Urothelium cell line (cell line): ENCODE measurements around the gene ZNF277.
"Not testable (repeated sequence)": the region's sequence is repeated elsewhere in the genome, so short reads cannot be mapped to it uniquely, and the experiment has no call there.

Experiments used
- DNase-seq: peaks from one replicate; pipeline ENCODE4 v3.0.0; 2011; ENCODE audit warnings: low spot score, mixed read lengths
- FAIRE-seq: peaks from 2 replicates; lab custom pipeline; 2011; peaks lifted over from hg19 to GRCh38; lab: Jason Lieb, UNC

The ZNF277 gene

DNA sequence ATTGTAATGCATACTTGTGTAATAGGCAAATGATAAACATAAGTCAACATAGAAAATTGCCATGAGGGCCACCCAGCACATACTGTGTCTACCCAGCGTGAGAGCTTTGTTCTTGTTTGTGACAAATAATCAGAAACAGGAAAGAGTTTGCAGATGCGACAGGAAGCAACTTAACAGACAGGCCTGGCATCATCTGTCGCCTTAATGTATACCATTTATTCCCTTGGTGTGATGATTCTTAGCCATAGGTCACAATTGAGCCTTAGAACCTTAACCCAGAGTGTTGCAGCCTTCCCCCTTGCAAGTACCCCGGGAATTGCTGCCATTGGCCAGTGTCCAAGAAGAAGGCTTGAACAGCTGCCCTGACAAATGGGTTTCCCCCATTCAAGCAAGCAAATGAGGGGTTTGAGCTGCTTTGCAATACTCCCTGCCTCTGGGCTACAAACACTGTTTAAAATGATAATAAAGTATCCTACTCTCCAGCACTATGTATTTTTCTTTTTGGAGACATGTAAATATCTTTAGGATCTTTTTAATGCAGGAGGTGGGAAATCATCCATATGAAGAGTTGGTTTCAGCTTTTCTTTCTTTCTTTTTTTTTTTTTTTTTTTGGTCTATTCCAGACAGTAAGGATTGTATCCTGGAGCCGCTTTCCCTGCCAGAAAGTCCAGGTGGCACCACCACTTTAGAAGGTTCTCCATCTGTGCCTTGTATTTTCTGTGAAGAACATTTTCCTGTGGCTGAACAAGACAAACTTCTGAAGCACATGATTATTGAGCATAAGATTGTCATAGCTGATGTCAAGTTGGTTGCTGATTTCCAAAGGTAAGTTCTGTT is 80.0 kb downstream of the ZNF277 start:
- no peak for FAIRE-seq
- DNase-seq: no peak

DNA sequence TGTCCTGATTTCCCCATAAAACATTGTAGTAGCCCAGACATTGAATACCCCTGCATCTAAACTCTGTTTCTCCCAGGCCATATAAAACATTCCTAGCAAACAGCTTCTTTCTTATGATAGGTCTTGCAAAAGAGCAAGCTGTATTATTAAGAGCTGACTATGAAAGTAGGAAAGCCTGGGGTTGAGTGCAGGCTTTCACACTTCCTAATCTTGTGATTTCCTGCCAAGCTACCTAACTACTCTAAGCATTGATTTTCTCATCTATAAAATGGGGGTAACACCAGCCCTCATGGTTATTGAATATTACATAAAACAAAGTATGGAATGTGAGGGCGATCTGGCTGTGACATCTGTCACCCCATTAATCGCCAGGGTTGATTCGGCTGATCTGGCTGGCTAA is 81.8 kb downstream of the ZNF277 start:
- FAIRE-seq: no peak
- DNase-seq: no peak

DNA sequence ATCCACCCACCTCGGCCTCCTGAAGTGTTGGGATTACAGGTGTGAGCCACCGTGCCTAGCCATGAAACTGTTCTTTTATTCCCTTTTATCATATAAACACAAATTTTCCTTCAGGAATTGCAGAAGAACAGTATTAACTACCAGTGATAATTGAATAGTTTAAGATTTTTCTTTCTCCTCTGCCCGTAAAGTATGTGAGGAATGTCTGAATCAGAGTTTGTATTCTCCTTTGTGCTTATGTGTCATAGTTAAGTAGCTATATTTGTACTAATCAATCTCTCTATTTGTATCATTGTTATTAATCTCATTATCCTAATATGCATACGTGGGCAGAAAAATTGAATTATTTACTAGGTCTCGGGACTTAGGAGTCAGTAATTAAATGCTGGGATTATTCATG is 83.6 kb downstream of the ZNF277 start:
- DNase-seq (peak; percentile 9), FAIRE-seq (no peak)

DNA sequence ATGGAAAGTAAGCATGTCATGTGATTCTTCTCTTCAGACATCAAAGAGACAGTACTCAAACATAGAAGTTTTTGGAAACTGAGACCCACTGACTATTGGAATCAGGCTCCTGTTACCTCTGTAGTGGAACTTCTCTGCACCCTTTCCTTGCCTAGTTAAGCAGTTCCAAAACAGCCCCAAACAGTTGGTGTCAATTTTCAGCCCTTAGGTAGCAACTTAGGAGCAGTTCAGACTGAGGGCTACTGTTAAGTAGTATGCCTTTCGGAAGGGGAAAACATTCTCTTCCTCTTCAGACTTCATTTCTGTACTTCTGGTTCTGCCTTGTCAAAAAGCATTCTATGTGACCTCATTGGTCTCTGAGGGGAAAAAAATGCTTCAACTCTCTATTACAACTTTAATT is 85.7 kb downstream of the ZNF277 start:
- no peak for DNase-seq
- no peak for FAIRE-seq

DNA sequence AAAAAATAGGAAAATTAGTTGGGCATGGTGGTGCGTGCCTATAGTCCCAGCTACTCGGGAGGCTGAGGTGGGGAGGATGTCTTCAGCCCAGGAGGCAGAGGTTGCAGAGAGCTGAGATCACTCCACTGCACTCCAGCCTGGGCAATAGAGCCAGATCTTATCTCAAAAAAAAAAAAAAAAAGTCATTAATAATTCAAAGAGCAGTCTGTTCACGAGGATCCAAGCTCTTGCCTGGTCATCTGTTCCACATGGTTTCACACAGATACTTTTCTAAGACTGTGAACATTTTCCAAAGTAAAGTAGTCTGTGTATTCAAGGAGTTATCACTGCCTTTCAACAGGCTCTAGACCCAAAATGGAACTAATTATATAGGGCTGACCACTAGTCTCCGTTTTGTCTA is 86.9 kb downstream of the ZNF277 start:
- no peak for DNase-seq
- FAIRE-seq: no peak

DNA sequence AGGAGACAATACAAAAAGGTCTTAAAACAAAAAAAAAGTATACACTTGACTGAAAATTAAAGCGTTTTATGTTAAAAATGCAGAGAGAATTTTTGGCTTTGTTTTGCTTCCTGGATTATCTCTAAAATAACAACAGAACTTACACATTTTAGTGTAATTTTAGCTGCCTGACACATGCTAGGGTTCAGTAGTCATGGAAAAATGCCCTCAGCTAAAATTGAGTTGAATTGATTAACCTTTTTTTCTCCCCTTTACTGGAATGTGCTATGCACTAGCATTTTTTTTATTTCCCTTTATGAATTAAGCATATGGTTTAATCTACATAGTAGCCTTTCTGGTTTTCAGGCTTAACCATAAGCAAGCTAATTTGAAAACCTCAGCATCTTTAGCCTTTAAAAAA is 89.9 kb downstream of the ZNF277 start:
- no peak for DNase-seq
- FAIRE-seq: no peak

DNA sequence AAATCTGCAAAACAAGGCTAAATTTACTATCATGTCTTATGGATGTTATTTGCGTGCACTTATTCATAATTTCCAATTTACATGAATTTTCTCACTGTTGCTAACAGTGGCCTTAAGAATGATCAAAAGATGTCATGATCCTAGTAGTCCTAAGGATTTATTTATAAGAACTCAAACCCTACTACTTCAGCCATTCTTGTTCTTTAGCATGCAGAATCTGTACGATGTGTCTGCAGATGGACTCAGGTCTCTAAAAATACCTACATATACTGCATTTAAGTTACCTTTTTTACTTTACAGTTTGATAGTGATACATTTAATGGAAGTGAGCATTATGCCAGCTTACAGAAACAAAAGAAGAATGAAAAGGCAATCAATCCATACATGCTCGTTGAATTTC is 91.2 kb downstream of the ZNF277 start:
- FAIRE-seq: no peak
- DNase-seq: no peak

DNA sequence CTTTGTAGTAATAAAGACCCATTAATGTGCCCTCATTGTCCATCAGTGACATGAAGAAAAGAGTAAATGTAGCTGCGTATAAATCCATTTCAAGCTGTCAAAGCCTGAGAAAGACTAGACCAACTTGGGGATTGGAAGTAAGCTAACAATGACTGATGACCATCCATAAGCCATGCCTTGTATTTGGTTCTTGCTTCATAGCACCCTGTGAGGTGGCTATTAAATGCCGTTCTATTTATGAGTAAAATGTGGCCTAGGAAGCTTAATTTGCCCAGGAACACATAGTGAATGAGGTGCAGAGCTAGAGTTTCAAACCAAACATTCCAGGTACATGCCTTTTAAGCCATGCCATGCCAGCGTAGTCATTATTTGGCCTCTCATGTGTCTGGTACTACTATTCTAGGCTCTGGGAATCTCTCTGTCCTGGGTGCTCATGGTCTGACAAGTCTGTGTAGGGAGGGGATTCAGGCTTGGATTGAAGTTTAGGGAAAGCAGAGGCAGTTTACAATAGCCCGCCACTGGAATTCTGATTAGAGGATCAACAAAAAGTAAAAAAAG is 92.1 kb downstream of the ZNF277 start:
- DNase-seq (no peak), FAIRE-seq (no peak)

DNA sequence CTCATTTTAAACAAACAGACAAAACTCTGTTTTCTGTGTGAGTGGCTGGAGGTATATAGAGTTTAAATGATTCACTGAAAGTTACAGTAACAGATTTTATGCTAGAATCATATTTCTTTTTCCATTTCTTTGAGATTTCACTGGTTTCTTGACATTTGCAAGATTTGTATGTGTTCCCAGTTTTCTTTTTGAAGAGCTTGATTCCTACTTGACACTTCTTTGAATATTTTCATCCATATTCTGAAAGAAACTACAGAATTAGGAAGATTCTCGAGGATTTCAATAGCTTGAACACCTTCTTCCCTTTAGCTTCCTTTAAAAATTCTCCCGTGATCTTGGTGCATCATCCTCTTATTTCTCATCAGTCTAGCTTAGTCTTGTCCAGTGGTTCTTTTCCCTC is 93.6 kb downstream of the ZNF277 start:
- no peak for FAIRE-seq

DNA sequence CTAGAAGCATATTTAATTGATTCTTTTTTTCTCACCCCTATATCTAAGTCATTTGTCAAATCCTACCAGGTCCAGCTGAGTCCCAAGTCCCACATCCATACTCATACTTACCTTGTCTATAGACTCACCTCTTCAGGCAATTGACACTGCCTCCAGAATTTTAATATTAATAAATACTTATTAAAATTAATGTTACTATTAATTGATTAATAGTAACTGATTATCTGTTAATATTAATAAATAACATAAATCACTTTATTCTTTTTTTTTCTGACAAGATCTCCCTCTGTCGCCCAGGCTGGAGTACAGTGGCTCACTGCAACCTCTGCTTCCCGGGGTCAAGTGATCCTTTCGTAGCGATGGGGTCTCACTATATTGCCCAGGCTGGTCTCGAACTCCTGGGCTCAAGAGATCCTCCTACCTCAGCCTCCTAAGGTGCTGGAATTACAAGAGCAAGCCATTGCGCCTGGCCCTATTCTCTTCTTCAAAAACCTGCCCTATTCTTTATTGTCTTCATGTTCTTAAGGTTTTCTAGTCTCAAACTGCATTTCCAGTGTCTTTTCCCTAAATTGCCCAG is 94.4 kb downstream of the ZNF277 start:
- no peak for FAIRE-seq
- no peak for DNase-seq

More for the DNA sequence above, 93.6 kb downstream of the ZNF277 start:
- DNase-seq: no peak

DNA sequence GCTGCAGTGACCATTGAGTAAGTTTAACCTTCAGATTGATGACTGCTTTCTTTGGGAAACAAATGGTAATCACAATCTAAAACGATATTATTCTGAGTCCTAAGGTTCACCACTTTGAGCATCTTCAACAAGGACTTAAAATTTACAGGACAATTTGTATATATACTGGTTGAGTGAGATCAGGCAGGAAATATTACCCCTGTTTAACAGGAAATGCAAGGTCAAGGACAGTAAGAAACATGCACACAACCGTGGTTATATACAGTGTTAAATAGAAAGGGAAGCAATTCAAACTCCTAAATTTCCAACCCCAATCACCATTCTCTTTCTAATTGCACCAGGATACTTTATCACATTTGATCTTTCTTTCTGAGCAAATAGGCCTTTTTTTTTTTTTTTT is 96.1 kb downstream of the ZNF277 start:
- DNase-seq: no peak
- FAIRE-seq: no peak

DNA sequence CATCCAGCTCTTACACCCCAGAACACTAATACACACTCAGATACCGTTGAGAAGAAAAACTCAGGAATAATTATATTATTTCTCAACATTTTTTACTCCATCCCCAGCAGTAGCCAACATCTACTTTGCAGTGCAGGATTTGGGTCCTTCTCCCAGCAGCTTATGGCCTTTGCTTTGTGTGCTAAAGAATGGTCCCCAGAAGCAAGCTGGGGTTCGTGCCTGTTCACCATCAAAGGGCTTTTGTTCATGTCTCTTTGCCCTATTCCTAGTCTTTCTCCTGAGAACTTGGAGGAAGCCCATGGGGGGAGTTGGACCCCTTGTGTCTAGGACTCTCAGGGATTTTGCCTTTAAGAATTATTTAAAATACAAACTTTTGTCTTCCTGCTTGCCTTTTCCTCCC is 100.4 kb downstream of the ZNF277 start:
- DNase-seq: no peak
- FAIRE-seq: no peak

DNA sequence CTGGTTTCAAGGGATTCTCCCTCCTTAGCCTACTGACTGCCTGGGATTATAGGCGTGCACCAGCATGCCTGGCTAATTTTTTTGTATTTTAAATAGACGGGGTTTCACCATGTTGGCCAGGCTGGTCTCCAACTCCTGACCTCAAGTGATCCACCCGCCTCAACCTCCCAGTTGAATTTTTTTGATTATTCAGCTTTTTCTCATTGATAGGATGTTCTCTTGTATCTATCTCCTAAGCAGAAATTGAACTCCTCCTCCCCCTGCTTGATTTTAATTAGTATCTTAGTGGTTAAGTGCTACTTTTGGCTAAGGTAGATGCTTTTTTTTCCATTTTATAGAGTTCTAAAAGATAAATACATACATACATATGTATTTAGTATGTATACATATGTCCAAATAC is 101.0 kb downstream of the ZNF277 start:
- FAIRE-seq (no peak), DNase-seq (no peak)

DNA sequence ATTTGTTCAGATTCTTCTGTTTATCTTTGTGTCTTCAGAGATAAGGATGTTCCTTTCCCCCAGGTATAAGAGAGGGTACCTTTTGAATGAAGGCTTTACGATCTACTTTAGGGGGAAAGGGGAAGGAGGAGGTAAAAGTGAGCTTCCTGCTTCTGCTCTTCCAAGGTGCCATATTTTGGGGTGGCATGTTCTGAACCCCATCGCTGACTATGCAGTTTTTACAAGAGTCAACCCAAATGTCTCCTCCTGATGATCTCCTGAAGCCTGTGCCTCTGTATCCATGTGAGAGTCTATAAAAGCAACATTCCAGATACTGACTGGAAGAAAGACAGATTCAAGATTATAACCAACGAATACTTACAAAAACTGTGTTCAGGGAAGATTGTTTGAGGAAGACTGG is 102.5 kb downstream of the ZNF277 start:
- no peak for FAIRE-seq
- DNase-seq: no peak

DNA sequence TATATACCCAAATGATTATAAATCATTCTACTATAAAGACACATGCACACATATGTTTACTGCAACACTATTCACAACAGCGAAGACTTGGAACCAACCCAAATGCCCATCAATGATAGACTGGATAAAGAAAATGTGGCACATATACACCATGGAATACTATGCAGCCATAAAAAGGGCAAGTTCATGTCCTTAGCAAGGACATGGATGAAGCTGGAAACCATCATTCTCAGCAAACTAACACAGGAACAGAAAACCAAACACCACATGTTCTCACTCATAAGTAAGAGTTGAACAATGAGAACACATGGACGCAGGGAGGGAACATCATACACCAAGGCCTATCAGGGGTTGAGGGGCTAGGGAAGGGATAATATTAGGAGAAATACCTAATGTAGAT is 110.3 kb downstream of the ZNF277 start:
- not testable (repeated sequence) for FAIRE-seq, DNase-seq

DNA sequence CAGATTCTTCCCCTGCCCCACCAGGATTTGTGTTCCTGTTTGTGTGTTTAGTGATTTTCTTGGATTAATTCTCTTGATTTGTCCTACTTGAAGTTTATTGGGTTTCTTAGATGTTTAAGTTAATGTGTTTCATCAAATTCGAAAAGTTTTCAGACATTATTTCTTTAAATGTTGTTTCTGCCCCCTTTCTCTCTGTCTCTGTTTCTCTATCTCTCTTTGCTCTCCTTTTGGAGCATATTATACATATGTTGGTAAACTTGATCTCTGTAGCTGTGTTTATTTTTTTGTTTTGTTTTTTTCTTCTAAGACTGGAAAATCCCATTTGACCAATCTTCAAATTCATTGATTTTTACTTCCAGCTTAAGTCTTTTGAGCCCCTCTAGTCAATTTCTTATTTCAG is 115.6 kb downstream of the ZNF277 start:
- no peak for FAIRE-seq
- no peak for DNase-seq

DNA sequence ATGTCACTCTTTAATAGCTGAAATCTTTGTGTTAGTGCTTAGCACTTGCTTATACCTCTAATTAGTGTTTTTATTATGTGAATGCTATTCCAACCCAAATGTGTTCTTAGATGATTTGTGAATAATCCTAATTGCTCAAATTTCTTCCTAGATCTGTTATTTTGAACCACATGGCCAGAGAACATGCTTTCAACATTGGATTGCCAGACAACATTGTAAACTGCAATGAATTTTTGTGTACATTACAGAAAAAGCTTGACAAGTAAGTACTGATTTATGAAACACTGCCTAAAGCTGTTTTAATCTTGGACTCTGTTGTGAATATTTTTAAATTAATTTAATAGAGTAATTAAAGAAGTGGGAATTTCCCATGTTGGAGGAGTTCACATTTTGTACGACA is 121.1 kb downstream of the ZNF277 start:
- DNase-seq: no peak
- FAIRE-seq: no peak

DNA sequence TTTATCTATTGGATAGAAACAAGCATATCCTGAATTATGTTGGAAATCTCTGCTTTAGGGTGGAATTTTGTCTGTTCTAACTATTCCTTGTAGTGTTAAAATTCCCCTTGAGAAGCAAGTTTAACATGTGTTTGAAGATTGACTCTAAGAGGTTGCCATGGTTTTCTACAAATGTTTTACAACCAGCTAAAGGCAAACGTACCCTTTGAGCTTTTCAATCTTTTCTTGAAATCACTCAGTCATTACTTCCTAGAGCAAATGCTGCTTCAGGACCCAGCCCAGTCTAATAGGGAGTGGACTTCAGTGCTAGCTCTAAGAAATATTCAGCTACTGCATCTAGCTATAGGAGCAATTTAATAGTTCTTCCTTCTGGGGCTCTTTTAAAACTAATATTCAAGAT is 125.0 kb downstream of the ZNF277 start:
- no peak for DNase-seq
- FAIRE-seq: no peak

DNA sequence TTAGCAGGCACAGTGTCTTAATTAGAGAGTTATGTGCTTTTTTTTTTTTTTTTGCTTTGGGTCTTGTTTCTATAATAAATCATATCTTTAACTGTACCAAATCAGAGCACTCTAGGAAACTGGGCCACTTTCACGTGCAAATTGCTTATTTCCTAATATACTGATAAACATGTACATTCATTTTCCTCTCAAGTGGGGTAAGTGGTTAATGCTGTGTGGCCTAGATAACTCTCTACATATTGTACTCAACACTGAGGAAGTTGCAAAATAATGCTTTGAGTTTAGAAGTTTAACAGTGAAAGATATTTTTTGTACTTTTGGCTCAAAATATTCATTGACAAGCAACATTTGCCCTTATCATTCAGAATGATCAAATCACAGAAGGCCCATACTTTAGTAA is 127.9 kb downstream of the ZNF277 start:
- DNase-seq (no peak), FAIRE-seq (no peak)

DNA sequence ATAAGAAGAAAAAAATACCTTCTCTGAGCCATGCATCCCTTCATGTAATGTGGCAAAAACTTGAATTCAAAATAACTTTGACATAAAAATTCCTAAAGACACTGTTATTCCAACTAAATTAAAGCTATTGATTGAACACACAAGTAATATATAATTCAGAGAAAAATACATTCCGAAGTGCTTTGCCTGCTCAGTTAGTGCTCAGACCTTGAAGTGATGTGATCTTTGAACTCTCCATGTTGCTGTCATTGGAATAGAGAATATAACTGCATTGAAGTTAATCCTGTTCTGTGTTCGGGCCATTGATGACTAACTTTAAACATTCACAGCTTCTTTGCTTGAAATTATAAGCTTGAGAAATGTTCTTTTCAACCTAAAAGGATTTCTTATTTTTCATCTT is 129.8 kb downstream of the ZNF277 start:
- FAIRE-seq (no peak), DNase-seq (no peak)

DNA sequence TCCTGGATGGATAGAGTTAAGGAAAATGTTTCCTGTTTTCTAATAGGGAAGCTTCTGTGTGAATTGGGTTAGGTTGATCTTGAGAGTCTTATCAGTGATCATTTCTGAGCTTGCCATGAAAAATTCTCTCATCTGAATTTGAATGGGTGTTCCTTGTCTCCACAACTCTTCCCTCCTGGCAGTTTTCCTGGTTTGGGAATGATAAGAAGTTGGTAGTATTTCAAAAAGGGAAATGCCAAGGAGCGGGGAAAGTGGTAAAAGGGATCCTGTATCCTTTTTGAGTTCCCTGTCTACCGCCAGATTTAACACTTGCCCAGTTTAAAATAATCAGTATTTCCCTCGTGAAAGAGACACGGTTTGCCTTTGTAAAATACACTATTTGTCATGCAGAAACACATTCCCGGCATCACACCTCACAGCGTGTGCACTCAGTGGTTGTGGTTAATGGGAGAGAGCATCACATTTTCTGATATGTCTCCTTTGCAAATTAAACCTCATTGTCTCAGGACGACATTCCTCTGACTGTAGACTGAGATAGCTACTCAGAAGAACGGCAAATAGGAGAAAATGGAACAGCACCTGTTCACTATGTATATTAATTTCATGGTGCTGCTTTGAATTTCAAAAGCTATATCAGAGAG is 130.6 kb downstream of the ZNF277 start:
- no peak for FAIRE-seq
- no peak for DNase-seq

DNA sequence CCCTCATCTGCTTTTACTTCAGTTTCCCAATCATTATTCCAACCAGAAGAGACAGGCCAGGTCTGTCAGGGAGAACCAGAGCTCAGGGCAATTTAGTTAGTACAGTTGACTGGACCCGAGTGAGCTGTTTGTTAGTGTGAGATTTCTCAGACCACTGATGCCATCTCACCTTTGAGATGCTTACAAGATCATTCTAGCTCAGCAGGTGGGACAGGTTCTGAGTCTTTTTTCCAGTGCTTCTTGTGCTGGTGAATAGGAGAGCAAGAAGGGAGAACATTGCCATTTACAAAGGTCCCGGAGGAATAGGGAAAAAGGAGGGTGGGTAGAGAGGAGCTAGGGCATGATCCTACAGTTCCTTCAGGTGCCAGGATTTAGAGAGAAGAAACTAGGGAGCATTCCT is 131.4 kb downstream of the ZNF277 start:
- DNase-seq: no peak
- FAIRE-seq: no peak
